AG09309 (cell line): ENCODE results near the gene CHRNE.

Experiments
- DNase-seq: peaks from one replicate; pipeline ENCODE4 v3.0.0-alpha.2; 2010; ENCODE audit warnings: low read depth
- H3K4me3 ChIP-seq: 2 replicates; pipeline ENCODE4 v1.5.1; 2011; ENCODE audit warnings: mild to moderate bottlenecking, low read depth, low read length, moderate library complexity; ENCODE audit not compliant: control insufficient read depth
- TF ChIP-seq, protein P1 (sequence below): IDR thresholded peaks from 2 replicates; pipeline ENCODE4 v1.5.1; 2011; ENCODE audit warnings: mild to moderate bottlenecking, low read depth, low read length, inconsistent platforms; ENCODE audit not compliant: insufficient read depth, control insufficient read depth; ENCODE audit errors: missing control alignments

Gene CHRNE

DNA sequence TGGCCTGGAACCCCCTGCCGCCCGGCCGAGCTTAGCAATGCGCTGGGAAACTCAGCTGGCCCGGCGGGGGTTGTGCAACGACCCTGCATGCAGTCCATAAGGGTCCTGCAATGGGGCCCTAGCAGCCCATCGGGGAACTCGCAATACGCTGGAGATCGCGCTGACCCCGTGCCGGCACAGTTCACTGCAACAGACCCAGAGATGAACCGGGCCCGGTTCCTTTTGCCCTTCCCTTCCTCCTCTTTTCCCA is 36.6 kb upstream of the CHRNE start:
- DNase-seq = no peak
- TF ChIP-seq, protein P1, sequence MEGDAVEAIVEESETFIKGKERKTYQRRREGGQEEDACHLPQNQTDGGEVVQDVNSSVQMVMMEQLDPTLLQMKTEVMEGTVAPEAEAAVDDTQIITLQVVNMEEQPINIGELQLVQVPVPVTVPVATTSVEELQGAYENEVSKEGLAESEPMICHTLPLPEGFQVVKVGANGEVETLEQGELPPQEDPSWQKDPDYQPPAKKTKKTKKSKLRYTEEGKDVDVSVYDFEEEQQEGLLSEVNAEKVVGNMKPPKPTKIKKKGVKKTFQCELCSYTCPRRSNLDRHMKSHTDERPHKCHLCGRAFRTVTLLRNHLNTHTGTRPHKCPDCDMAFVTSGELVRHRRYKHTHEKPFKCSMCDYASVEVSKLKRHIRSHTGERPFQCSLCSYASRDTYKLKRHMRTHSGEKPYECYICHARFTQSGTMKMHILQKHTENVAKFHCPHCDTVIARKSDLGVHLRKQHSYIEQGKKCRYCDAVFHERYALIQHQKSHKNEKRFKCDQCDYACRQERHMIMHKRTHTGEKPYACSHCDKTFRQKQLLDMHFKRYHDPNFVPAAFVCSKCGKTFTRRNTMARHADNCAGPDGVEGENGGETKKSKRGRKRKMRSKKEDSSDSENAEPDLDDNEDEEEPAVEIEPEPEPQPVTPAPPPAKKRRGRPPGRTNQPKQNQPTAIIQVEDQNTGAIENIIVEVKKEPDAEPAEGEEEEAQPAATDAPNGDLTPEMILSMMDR = no peak
- H3K4me3 ChIP-seq = peak overlapping the region; percentile 96

DNA sequence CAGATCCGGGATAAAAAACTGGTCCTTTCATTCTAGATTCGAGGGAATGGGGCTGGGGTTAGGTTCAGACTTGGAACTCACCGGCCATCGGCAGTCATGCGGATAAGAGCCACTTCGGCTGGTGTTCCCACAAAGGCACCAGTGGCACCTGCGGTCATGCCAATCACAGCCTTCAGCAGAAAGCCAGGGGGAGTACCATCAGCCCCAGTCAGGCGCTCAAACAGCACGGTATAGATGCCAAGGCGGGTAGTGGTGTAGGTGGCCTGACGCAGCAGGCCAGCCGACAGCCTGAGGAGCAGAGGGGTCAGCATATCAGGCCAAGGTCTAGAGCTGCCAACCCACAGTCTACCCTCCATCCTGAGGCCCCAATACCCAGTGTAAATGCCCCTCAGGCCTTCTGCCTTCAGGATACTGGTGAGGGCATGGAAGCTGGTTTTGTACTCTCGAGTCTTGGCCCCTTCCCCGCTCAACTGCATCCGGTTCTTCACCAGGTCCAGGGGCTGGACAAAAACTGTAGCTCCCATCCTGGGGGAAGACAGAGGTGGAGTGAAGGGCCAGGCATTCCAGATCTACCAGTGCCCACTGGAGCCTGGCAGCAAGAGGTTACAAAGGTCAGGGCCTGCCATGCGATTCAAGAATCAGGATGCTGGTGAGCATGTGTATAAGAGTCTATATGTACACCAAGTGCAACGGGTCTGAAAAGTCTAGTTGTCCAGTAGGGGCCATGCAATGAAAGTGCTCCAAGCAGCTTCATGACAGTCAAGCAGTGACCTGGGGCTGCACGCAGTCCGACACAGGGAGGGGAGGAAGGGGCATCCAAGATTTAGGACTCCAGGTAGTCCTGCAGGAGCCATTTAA is 36.0 kb upstream of the CHRNE start:
- H3K4me3 ChIP-seq = peak overlapping the region; percentile 96
- TF ChIP-seq, protein P1 = no peak
- no peak for DNase-seq

DNA sequence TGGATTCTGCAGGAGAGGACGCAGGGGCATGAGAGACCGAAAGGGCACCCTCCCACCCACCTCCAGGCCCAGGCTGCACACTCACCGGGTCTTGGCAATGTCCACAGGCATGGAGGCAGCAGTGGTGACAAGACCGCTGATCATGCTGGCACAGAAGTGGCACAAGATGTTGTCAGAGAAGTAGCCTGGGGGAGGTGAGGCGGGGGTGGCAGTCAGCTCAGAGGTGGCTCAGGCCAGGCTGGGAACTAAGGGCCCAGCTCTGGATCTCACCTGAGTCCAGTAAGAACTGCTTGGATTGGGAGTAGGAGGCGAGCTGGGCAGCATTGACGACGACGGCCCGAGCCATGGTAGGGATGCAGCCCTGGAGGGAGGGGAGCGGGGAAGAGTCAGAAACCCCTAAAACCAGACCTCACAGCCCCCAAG is 35.2 kb upstream of the CHRNE start:
- TF ChIP-seq, protein P1 = no peak

DNA sequence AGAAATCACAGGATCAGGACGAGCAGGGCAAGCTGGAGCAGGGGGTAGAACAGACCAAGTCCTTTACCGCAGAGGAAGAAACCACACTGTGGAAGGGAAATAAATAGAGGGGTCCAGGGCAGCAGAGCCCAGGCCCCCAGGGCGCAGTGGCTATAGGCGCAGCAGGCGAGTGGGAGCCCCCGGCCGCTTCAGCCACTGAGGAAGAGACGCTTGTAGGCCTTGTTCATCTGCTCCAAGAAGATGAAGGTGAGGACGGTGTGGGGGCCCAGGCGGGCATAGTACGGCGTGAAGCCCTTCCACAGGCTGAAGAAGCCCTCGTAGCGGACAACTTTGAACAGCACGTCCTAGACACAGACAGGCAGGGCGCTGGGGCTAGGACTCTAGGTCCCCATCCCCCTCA is 34.7 kb upstream of the CHRNE start:
- H3K4me3 ChIP-seq = no peak overlapping the region
- no peak for DNase-seq
- TF ChIP-seq, protein P1 = no peak

More for the DNA sequence above, 35.2 kb upstream of the CHRNE start:
- no peak overlapping the region for H3K4me3 ChIP-seq
- DNase-seq = no peak

DNA sequence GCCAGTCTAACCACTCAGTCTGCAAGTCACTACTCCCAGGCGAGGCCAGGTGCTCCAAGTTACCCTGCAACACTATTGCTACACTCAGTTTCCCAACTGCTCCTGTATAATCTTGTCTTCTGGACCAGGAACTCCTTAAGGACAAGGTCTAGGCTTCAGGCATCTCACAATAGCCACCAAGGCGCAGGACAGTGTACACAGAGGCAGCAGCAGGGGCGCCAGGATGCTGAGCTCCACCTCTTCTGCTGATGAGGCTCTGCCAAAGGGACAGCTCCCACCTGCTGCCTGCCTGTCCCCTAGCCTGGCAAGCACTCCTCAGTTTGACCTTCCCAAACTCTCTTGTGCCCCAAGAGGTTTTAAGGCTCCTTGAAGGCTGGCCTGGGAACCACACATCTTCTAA is 33.5 kb upstream of the CHRNE start:
- no peak for DNase-seq
- H3K4me3 ChIP-seq = no peak overlapping the region
- TF ChIP-seq, protein P1 = no peak

DNA sequence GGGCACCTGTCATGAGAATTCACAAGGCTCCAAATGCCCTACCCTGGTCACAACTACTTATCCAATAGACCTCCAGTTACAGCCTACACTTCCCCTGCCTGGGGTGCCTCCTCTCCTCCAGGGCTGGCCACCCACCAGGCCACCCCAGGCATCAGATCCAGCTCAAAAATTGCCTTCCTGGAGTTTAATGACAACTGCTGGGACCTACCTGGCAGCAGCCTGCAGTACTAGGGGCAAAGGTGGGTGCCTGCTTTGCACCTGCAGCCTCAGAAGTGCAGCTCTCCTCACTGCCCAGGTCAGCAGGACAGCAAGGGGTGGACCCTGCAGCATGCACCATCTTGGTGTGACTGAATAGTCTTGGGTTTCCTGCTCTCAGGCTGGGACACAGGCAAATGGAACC is 32.8 kb upstream of the CHRNE start:
- DNase-seq = no peak
- TF ChIP-seq, protein P1 = no peak
- no peak overlapping the region for H3K4me3 ChIP-seq
